GM12801 (cell line): Measurements from ENCODE around the gene IL17A.

Source experiments
- TF ChIP-seq, protein P1 (sequence below): IDR thresholded peaks from one replicate; pipeline ENCODE4 v1.5.1; 2011; ENCODE audit warnings: control low read depth; ENCODE audit not compliant: insufficient read length; ENCODE audit errors: extremely low read depth

IL17A gene

DNA sequence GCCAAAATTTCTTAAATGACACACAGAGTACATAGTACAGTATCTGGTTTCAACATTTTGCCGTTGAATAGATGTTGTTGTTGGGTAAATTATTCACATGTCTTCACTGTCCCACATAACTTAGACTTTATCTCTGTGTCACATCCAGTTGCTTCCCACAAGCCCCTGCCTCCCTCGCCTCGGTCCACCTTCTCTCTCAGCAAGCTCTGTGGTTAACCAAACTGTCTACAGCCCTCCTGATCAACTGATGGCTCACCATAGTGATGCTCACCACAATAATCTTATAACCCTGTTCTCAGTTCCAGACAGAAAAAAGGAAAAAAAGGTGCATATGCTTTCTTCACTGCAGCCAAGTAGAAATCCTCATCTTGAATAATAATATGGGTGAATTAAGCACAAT lies 35.1 kb downstream of the IL17A start:
- TF ChIP-seq, protein P1, sequence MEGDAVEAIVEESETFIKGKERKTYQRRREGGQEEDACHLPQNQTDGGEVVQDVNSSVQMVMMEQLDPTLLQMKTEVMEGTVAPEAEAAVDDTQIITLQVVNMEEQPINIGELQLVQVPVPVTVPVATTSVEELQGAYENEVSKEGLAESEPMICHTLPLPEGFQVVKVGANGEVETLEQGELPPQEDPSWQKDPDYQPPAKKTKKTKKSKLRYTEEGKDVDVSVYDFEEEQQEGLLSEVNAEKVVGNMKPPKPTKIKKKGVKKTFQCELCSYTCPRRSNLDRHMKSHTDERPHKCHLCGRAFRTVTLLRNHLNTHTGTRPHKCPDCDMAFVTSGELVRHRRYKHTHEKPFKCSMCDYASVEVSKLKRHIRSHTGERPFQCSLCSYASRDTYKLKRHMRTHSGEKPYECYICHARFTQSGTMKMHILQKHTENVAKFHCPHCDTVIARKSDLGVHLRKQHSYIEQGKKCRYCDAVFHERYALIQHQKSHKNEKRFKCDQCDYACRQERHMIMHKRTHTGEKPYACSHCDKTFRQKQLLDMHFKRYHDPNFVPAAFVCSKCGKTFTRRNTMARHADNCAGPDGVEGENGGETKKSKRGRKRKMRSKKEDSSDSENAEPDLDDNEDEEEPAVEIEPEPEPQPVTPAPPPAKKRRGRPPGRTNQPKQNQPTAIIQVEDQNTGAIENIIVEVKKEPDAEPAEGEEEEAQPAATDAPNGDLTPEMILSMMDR: no peak

DNA sequence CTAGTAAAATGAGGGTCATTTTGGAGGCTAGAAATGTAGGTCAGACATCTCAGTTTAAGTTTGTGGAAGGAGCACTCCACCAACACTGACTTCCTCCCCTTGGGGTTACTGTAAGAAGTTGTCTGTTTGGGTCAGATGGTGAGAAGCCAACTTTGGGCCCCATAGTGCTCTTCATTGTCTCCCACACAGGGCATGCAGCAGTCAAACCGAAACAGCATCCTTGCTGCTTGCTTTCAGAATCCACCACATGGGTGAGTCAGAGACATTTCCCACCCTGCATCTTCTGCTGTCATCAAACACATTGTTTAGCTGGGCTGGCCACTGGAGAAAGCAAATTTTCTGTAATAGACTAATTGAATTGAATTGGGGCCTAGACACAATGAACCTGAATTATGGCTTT lies 41.3 kb downstream of the IL17A start:
- TF ChIP-seq, protein P1: no peak

DNA sequence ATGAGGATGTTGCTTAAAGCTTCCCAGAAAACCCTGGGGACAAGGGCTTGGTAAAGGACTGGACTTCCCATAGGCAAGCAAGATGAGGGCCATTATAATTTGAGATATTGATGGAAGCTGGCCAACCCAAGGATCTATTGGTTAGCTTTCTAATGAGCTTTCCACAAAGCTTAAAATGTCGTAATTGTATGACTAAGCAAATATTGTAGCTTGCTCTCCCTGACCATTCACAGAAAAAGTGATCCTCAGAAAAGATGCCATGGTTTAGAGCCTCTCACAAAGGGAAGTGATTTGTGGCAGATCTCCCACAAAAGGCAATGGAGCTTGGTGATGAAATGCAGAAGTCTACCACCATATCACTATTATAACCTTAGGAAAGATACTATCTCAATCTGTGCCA lies 44.5 kb downstream of the IL17A start:
- TF ChIP-seq, protein P1: no peak

DNA sequence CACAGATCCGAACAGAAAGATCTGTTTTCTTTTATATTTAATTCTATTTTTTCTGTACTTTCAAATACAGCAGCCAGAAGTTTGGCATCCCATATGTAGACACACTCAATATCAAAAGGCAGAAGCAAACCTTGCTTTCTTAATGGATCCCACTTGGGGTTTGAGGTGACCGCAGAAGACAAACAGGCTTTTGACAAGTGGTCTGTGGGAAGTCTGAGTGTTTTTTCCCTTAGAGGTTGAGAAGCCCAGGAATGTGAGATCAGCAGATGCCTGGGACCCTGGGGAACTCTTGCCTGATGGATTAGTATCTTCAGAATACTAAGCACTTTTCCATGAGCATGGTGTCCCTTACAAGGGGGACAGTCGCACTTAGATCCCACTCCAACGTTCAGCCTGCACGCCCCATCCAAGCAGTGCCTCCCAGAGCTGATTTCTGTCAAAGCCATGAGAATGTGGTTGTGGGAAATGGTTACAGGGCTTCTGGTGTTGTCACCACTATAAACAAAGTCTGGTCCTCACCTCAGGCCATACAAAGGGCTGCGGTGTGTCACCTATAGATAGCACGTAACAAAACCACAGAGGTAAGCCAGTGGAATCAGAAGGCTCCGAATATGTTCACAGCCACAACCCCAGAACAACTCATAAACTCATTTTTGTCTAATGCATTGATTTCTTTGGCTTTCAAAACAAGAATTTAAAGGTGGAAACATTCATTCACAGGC lies 45.4 kb downstream of the IL17A start:
- TF ChIP-seq, protein P1: no peak

DNA sequence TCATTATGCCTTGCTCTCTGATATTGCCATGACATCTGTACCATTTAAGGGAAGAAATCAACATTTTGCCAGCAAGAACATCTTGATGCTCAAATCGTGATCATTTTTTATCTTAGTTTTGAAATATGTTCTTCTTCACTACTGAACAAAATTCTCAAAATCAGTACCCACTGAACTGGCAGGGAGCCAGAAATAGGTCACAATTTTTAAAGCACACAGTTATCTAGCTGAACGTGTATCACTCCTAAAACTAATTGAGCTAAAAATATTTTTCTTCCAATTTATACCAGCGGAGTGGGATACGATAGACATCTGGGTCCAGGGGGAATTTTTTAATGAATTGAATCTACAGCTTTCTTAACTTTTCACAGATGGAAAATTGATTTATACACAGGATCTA lies 46.8 kb downstream of the IL17A start:
- TF ChIP-seq, protein P1: no peak

DNA sequence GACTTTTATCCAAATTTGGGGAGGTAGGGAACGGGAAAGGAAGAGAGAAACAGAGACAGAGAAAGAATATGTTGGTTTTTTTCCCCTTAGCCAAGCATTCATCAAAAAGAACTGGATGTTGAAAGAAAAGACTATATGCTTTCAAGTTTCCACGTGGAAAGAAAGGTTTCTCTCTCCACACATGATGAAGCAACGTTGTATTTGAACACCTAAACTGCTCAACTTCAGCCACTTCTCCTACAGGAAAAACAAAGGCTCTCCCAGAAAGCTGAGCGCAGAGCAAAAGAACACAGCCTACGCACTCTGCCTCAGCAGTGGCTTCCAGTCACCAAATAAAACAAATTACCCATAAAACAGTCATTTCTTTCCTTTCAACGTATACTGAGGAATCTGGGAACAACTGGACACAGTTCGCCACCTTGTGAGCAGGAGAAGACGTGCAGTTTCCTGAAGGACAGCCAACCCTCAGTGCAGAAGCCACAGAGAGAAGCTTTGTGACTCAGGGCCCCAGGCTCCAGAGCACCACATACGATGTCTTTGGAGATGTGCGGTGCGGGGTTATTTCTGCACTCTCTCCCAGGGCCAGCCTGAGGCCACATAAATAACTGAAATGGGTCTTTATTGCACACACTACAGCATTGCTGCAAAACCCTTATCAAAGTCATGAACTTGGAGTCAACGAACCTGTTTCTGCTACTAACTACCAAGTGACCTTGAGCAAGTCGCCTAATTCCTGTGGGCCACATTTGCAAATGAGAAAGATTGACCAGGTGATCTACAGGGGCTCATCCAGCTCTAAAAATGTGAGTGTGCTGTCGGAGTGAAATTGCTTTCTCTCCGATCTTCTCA lies 48.0 kb downstream of the IL17A start:
- TF ChIP-seq, protein P1: no peak
